GM18873 (cell line): Measurements from ENCODE around the gene EPHA1.
"Not testable (repeated sequence)": the region's sequence is repeated elsewhere in the genome, so short reads cannot be mapped to it uniquely, and the experiment has no call there.

Source experiments
- ATAC-seq: cut with Tn5 transposase; IDR thresholded peaks from one replicate; pipeline ENCODE4 v1.9.1; 2021; ENCODE audit warnings: mild to moderate bottlenecking, moderate library complexity, moderate number of reproducible peaks; ENCODE audit not compliant: unreplicated experiment, low FRiP score

Gene EPHA1

GRCh38 chr7:143406002-143406357 lies 2.7 kb downstream of the EPHA1 start:
- no peak for ATAC-seq

- no peak for ATAC-seq
These were observed 3.3 kb downstream of the EPHA1 start for GRCh38 chr7:143405173-143406001.

GRCh38 chr7:143402233-143402632 lies 6.4 kb downstream of the EPHA1 start:
- not testable (repeated sequence) for ATAC-seq

GRCh38 chr7:143401265-143401664 lies 7.4 kb downstream of the EPHA1 start:
- no peak for ATAC-seq

- ATAC-seq = no peak
These were observed 9.0 kb downstream of the EPHA1 start for GRCh38 chr7:143399642-143400041.

GRCh38 chr7:143399151-143399550 lies 9.5 kb downstream of the EPHA1 start:
- ATAC-seq = no peak

- no peak for ATAC-seq
These were observed 10.0 kb downstream of the EPHA1 start for GRCh38 chr7:143398616-143399015.

- ATAC-seq = no peak
These were observed 10.7 kb downstream of the EPHA1 start for GRCh38 chr7:143397710-143398530.

GRCh38 chr7:143396625-143397556 lies 11.8 kb downstream of the EPHA1 start:
- no peak for ATAC-seq

- ATAC-seq = no peak
These were observed 12.5 kb downstream of the EPHA1 start for GRCh38 chr7:143396182-143396581.

GRCh38 chr7:143395187-143396149 lies 13.2 kb downstream of the EPHA1 start:
- no peak for ATAC-seq

- no peak for ATAC-seq
These were observed 13.9 kb downstream of the EPHA1 start for GRCh38 chr7:143394777-143395176.

- ATAC-seq = no peak
These were observed 14.6 kb downstream of the EPHA1 start for GRCh38 chr7:143394068-143394467.

GRCh38 chr7:143393267-143394041 lies 15.2 kb downstream of the EPHA1 start:
- no peak for ATAC-seq

GRCh38 chr7:143392875-143393266 lies 15.8 kb downstream of the EPHA1 start:
- ATAC-seq = no peak

GRCh38 chr7:143392427-143392826 lies 16.2 kb downstream of the EPHA1 start:
- ATAC-seq = not testable (repeated sequence)

- no peak for ATAC-seq
These were observed 16.9 kb downstream of the EPHA1 start for GRCh38 chr7:143391462-143392404.
